ENCODE measurements around the gene PARD3. TPM values are rescaled to one million over a fixed set of nuclear protein-coding genes. Genes with fewer than 3 reads are reported as not detected.

PARD3 gene
- total and polyA plus RNA-seq, 2 donors (not counting 1 experiment from before 2014, with no cell fraction given) = 24.0 to 46.4 TPM

DNA sequence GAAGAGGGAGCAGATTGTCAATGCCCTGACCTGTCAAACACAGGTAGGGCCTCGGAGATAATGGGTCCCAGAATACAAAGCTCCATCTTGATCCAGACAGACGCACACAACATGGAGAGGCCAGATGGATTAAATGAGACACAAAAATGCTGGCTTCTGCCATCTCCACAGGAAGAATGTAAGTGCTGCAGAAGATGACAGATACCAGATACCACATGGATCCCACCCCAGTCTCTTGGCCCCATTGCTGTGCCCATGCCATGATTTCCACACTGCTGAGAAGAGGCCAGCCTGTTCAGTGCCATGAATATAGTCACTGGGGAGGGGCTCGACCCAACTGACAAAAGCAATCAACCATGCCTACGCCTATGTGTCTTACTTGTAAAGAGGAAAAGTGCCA lies 487.9 kb downstream of the PARD3 start:
- TF ChIP-seq, protein P1, sequence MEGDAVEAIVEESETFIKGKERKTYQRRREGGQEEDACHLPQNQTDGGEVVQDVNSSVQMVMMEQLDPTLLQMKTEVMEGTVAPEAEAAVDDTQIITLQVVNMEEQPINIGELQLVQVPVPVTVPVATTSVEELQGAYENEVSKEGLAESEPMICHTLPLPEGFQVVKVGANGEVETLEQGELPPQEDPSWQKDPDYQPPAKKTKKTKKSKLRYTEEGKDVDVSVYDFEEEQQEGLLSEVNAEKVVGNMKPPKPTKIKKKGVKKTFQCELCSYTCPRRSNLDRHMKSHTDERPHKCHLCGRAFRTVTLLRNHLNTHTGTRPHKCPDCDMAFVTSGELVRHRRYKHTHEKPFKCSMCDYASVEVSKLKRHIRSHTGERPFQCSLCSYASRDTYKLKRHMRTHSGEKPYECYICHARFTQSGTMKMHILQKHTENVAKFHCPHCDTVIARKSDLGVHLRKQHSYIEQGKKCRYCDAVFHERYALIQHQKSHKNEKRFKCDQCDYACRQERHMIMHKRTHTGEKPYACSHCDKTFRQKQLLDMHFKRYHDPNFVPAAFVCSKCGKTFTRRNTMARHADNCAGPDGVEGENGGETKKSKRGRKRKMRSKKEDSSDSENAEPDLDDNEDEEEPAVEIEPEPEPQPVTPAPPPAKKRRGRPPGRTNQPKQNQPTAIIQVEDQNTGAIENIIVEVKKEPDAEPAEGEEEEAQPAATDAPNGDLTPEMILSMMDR (conservative IDR thresholded peaks at IDR 0.05 in 1 of 2, IDR thresholded peaks at IDR 0.05 in 1 of 2; ENCODE audit: low read depth in 1 of 2, low read length in 2 of 2) = no peak
- TF ChIP-seq EZH2 (IDR thresholded peaks at IDR 0.05; ENCODE audit: low read length, missing control alignments) = no peak
- no peaks in the 10 kb centered on the region for H3K9me3 ChIP-seq (ENCODE audit: control insufficient read depth, insufficient read depth, low read depth, low read length)
- H3K27ac ChIP-seq (ENCODE audit: insufficient read depth, low read length) = no peak overlapping the region
- H2AFZ ChIP-seq (ENCODE audit: low read length) = no peak overlapping the region
- H3K4me2 ChIP-seq (ENCODE audit: extremely low read depth, insufficient read depth, low read length) = no peak overlapping the region
- no peak overlapping the region for H3K4me3 ChIP-seq (replicated peaks in 1 of 4; ENCODE audit: control extremely low read depth in 1 of 4, insufficient read depth in 1 of 4, low read depth in 3 of 4, low read length in 4 of 4)
- H3K79me2 ChIP-seq (ENCODE audit: control insufficient read depth, insufficient read depth, low read length) = no peaks in the 10 kb centered on the region
- H3K4me1 ChIP-seq (ENCODE audit: control insufficient read depth, extremely low read depth, insufficient read depth, low read length) = peaks cover 5% of the 10 kb centered on the region
- H3K36me3 ChIP-seq (ENCODE audit: control insufficient read depth, insufficient read depth, low read length) = no peaks in the 10 kb centered on the region
- no peaks in the 10 kb centered on the region for H3K27me3 ChIP-seq (ENCODE audit: control insufficient read depth, insufficient read depth, low read length)
- no peak overlapping the region for H3K9ac ChIP-seq (ENCODE audit: insufficient read depth, low read length)
- no peaks in the 10 kb centered on the region for H4K20me1 ChIP-seq (ENCODE audit: control insufficient read depth, extremely low read depth, insufficient read depth, low read length)
- no peak for DNase-seq (ENCODE audit: low read depth in 2 of 2)

DNA sequence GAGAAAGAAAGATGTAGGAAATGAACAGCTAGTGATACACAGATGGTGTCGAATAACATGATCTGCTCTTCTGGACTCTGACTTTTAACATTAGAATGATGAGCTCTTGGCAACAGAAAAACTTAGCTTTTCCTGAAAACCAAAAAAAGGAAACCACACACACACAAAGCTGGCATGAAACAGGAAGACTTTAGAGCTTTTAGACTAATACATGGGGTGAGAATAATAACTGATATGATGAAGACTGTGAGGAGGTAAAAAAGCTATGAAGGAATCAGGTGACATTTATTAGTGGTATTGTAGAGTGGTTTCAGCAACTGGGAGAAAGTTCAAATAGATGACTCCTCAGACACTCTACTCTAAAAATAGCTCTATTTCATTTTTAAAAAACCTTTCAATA lies 491.9 kb downstream of the PARD3 start:
- TF ChIP-seq EZH2 (IDR thresholded peaks at IDR 0.05; ENCODE audit: low read length, missing control alignments) = no peak
- TF ChIP-seq, protein P1 (conservative IDR thresholded peaks at IDR 0.05 in 1 of 2, IDR thresholded peaks at IDR 0.05 in 1 of 2; ENCODE audit: low read depth in 1 of 2, low read length in 2 of 2) = no peak
- H3K9ac ChIP-seq (ENCODE audit: insufficient read depth, low read length) = no peak overlapping the region
- H2AFZ ChIP-seq (ENCODE audit: low read length) = no peak overlapping the region
- peaks cover 12% of the 10 kb centered on the region for H3K4me1 ChIP-seq (ENCODE audit: control insufficient read depth, extremely low read depth, insufficient read depth, low read length)
- H3K27ac ChIP-seq (ENCODE audit: insufficient read depth, low read length) = peak overlapping the region; percentile 30
- no peaks in the 10 kb centered on the region for H3K79me2 ChIP-seq (ENCODE audit: control insufficient read depth, insufficient read depth, low read length)
- peaks cover 2% of the 10 kb centered on the region for H4K20me1 ChIP-seq (ENCODE audit: control insufficient read depth, extremely low read depth, insufficient read depth, low read length)
- no peaks in the 10 kb centered on the region for H3K9me3 ChIP-seq (ENCODE audit: control insufficient read depth, insufficient read depth, low read depth, low read length)
- no peak overlapping the region for H3K4me3 ChIP-seq (replicated peaks in 1 of 4; ENCODE audit: control extremely low read depth in 1 of 4, insufficient read depth in 1 of 4, low read depth in 3 of 4, low read length in 4 of 4)
- H3K36me3 ChIP-seq (ENCODE audit: control insufficient read depth, insufficient read depth, low read length) = no peaks in the 10 kb centered on the region
- DNase-seq (ENCODE audit: low read depth in 2 of 2) = peak; percentile 48 to 53
- no peaks in the 10 kb centered on the region for H3K27me3 ChIP-seq (ENCODE audit: control insufficient read depth, insufficient read depth, low read length)
- H3K4me2 ChIP-seq (ENCODE audit: extremely low read depth, insufficient read depth, low read length) = peak overlapping the region; percentile 58

DNA sequence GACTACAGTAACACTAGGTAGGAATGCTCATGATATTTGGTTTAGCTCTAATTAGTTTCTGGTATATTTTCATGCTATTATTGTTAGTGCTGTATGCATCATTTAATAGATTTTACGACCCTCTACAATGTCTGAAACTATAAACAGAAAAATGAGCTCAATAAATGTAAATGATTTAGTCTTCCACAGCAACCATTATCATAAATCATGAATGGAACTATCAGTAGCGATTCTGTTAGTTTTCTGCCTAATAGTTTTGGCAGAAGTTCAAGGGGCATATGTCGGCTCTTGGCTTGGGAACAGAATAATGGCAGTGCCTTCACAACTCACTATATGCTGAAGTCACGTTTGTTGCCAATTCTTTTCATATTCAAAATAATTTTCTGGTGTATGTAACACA lies 494.8 kb downstream of the PARD3 start:
- DNase-seq (ENCODE audit: low read depth in 2 of 2) = no peak

More for the DNA sequence above, 494.8 kb downstream of the PARD3 start:
- peak overlapping the region; percentile 34 for H3K9ac ChIP-seq (ENCODE audit: insufficient read depth, low read length)
- no peak overlapping the region for H3K4me3 ChIP-seq (replicated peaks in 1 of 4; ENCODE audit: control extremely low read depth in 1 of 4, insufficient read depth in 1 of 4, low read depth in 3 of 4, low read length in 4 of 4)
- peak overlapping the region; percentile 19 for H3K27ac ChIP-seq (ENCODE audit: insufficient read depth, low read length)
- H3K36me3 ChIP-seq (ENCODE audit: control insufficient read depth, insufficient read depth, low read length) = no peaks in the 10 kb centered on the region
- no peaks in the 10 kb centered on the region for H3K79me2 ChIP-seq (ENCODE audit: control insufficient read depth, insufficient read depth, low read length)
- no peak overlapping the region for H2AFZ ChIP-seq (ENCODE audit: low read length)
- H3K4me2 ChIP-seq (ENCODE audit: extremely low read depth, insufficient read depth, low read length) = peak overlapping the region; percentile 29
- TF ChIP-seq, protein P1 (conservative IDR thresholded peaks at IDR 0.05 in 1 of 2, IDR thresholded peaks at IDR 0.05 in 1 of 2; ENCODE audit: low read depth in 1 of 2, low read length in 2 of 2) = no peak
- no peak for TF ChIP-seq EZH2 (IDR thresholded peaks at IDR 0.05; ENCODE audit: low read length, missing control alignments)
- no peaks in the 10 kb centered on the region for H3K9me3 ChIP-seq (ENCODE audit: control insufficient read depth, insufficient read depth, low read depth, low read length)
- peaks cover 12% of the 10 kb centered on the region for H3K4me1 ChIP-seq (ENCODE audit: control insufficient read depth, extremely low read depth, insufficient read depth, low read length)
- peaks cover 2% of the 10 kb centered on the region for H4K20me1 ChIP-seq (ENCODE audit: control insufficient read depth, extremely low read depth, insufficient read depth, low read length)
- no peaks in the 10 kb centered on the region for H3K27me3 ChIP-seq (ENCODE audit: control insufficient read depth, insufficient read depth, low read length)

All from fibroblast of lung (primary cell).